Stimulated activated CD4-positive, alpha-beta T cell treated with anti-CD3 and anti-CD28 coated beads, Interleukin-4, amount 100 ng/mL, for 1 hour (primary cell): ENCODE data around the gene ZNF618.

Source experiments
- DNase-seq: peaks from one replicate; pipeline ENCODE4 v3.0.0-alpha.2; 2020

ZNF618 gene

GRCh38 chr9:113886026-113886369 lies 9.9 kb downstream of the ZNF618 start:
- no peak for DNase-seq

- no peak for DNase-seq
Observed at GRCh38 chr9:113886466-113886865, 10.4 kb downstream of the ZNF618 start.

- DNase-seq, result no peak
Observed at GRCh38 chr9:113886933-113887332, 10.8 kb downstream of the ZNF618 start.

GRCh38 chr9:113887436-113887835 lies 11.3 kb downstream of the ZNF618 start:
- no peak for DNase-seq

- DNase-seq, result no peak
Observed at GRCh38 chr9:113888336-113888735, 12.2 kb downstream of the ZNF618 start.

- no peak for DNase-seq
Observed at GRCh38 chr9:113888976-113889375, 12.9 kb downstream of the ZNF618 start.

GRCh38 chr9:113890704-113891103 lies 14.6 kb downstream of the ZNF618 start:
- DNase-seq, result no peak

- no peak for DNase-seq
Observed at GRCh38 chr9:113892861-113893491, 16.9 kb downstream of the ZNF618 start.

GRCh38 chr9:113894166-113894565 lies 18.1 kb downstream of the ZNF618 start:
- no peak for DNase-seq

- DNase-seq, result no peak
Observed at GRCh38 chr9:113895526-113895925, 19.4 kb downstream of the ZNF618 start.

GRCh38 chr9:113896713-113897112 lies 20.6 kb downstream of the ZNF618 start:
- no peak for DNase-seq

GRCh38 chr9:113898151-113898550 lies 22.0 kb downstream of the ZNF618 start:
- no peak for DNase-seq

- no peak for DNase-seq
Observed at GRCh38 chr9:113898596-113898995, 22.5 kb downstream of the ZNF618 start.

- no peak for DNase-seq
Observed at GRCh38 chr9:113899205-113899604, 23.1 kb downstream of the ZNF618 start.

- DNase-seq, result no peak
Observed at GRCh38 chr9:113901221-113901688, 25.1 kb downstream of the ZNF618 start.

GRCh38 chr9:113903514-113904077 lies 27.5 kb downstream of the ZNF618 start:
- DNase-seq, result no peak

- no peak for DNase-seq
Observed at GRCh38 chr9:113906411-113907110, 30.5 kb downstream of the ZNF618 start.

- DNase-seq, result no peak
Observed at GRCh38 chr9:113907282-113907681, 31.2 kb downstream of the ZNF618 start.

- DNase-seq, result no peak
Observed at GRCh38 chr9:113909421-113909820, 33.3 kb downstream of the ZNF618 start.

- no peak for DNase-seq
Observed at GRCh38 chr9:113910036-113910639, 34.0 kb downstream of the ZNF618 start.

GRCh38 chr9:113911850-113912557 lies 35.9 kb downstream of the ZNF618 start:
- DNase-seq, result no peak

GRCh38 chr9:113912816-113913215 lies 36.7 kb downstream of the ZNF618 start:
- DNase-seq, result no peak
